ENCODE measurements around the gene MYT1. TPM values are rescaled to one million over a fixed set of nuclear protein-coding genes. Genes with fewer than 3 reads are reported as not detected.

MYT1 gene
- total RNA-seq, 1 donor from 2014 or later, result 2.9 TPM

- H3K4me1 Mint-ChIP-seq (ENCODE audit: unreplicated experiment), result peaks cover 12% of the 10 kb centered on the region
- H3K9me3 Mint-ChIP-seq, result no peaks in the 10 kb centered on the region
- TF ChIP-seq CTCF (conservative IDR thresholded peaks at IDR 0.05), result no peak
- DNase-seq (ENCODE audit: extremely low spot score, unreplicated experiment), result no peak
- peaks cover 25% of the 10 kb centered on the region for H3K27me3 Mint-ChIP-seq
- H3K27ac Mint-ChIP-seq, result no peak overlapping the region
- H3K36me3 Mint-ChIP-seq, result no peaks in the 10 kb centered on the region
- H3K4me3 Mint-ChIP-seq, result no peak overlapping the region
These were observed 25.7 kb downstream of the MYT1 start for GRCh38 chr20:64189986-64190385.

GRCh38 chr20:64191002-64191401, 26.8 kb downstream of the MYT1 start:
- Mint-ChIP-seq H3K4me1 (ENCODE audit: unreplicated experiment) (peaks cover 12% of the 10 kb centered on the region), H3K4me3 (no peak overlapping the region), H3K27ac (no peak overlapping the region), H3K36me3 (no peaks in the 10 kb centered on the region), H3K27me3 (peaks cover 29% of the 10 kb centered on the region), H3K9me3 (no peaks in the 10 kb centered on the region)
- DNase-seq (ENCODE audit: extremely low spot score, unreplicated experiment), result no peak
- TF ChIP-seq CTCF (conservative IDR thresholded peaks at IDR 0.05), result no peak

- H3K27ac Mint-ChIP-seq, result no peak overlapping the region
- H3K36me3 Mint-ChIP-seq, result no peaks in the 10 kb centered on the region
- no peak for TF ChIP-seq CTCF (conservative IDR thresholded peaks at IDR 0.05)
- no peak for DNase-seq (ENCODE audit: extremely low spot score, unreplicated experiment)
- H3K27me3 Mint-ChIP-seq, result peaks cover 32% of the 10 kb centered on the region
- H3K4me3 Mint-ChIP-seq, result no peak overlapping the region
- peaks cover 12% of the 10 kb centered on the region for H3K4me1 Mint-ChIP-seq (ENCODE audit: unreplicated experiment)
- no peaks in the 10 kb centered on the region for H3K9me3 Mint-ChIP-seq
These were observed 28.2 kb downstream of the MYT1 start for GRCh38 chr20:64192406-64192805.

- Mint-ChIP-seq H3K4me1 (ENCODE audit: unreplicated experiment) (peaks cover 12% of the 10 kb centered on the region), H3K27ac (no peak overlapping the region), H3K27me3 (peaks cover 35% of the 10 kb centered on the region), H3K4me3 (no peak overlapping the region), H3K36me3 (no peaks in the 10 kb centered on the region), H3K9me3 (no peaks in the 10 kb centered on the region)
- no peak for TF ChIP-seq CTCF (conservative IDR thresholded peaks at IDR 0.05)
- no peak for DNase-seq (ENCODE audit: extremely low spot score, unreplicated experiment)
These were observed 28.8 kb downstream of the MYT1 start for GRCh38 chr20:64193058-64193457.

- Mint-ChIP-seq H3K27me3 (peaks cover 31% of the 10 kb centered on the region), H3K36me3 (no peaks in the 10 kb centered on the region), H3K9me3 (no peaks in the 10 kb centered on the region), H3K4me1 (ENCODE audit: unreplicated experiment) (peaks cover 4% of the 10 kb centered on the region), H3K4me3 (no peak overlapping the region), H3K27ac (no peak overlapping the region)
- no peak for TF ChIP-seq CTCF (conservative IDR thresholded peaks at IDR 0.05)
- no peak for DNase-seq (ENCODE audit: extremely low spot score, unreplicated experiment)
These were observed 30.0 kb downstream of the MYT1 start for GRCh38 chr20:64194269-64194668.

- H3K4me3 Mint-ChIP-seq, result no peak overlapping the region
- peaks cover 36% of the 10 kb centered on the region for H3K27me3 Mint-ChIP-seq
- H3K27ac Mint-ChIP-seq, result no peak overlapping the region
- no peaks in the 10 kb centered on the region for H3K9me3 Mint-ChIP-seq
- no peak for TF ChIP-seq CTCF (conservative IDR thresholded peaks at IDR 0.05)
- no peaks in the 10 kb centered on the region for H3K4me1 Mint-ChIP-seq (ENCODE audit: unreplicated experiment)
- no peak for DNase-seq (ENCODE audit: extremely low spot score, unreplicated experiment)
- no peaks in the 10 kb centered on the region for H3K36me3 Mint-ChIP-seq
These were observed 32.1 kb downstream of the MYT1 start for GRCh38 chr20:64196309-64196708.

Data from type B pancreatic cell (in vitro differentiated cells).